NT2/D1 (cell line): ENCODE results near the gene YIF1A.

ENCODE experiments used
- SUZ12 ChIP-seq: IDR thresholded peaks from 2 replicates; pipeline ENCODE4 v1.6.1; 2011; ENCODE audit not compliant: insufficient read length, insufficient read depth; ENCODE audit errors: extremely low read depth
- YY1 ChIP-seq: IDR thresholded peaks from 2 replicates; pipeline ENCODE4 v1.6.1; 2011; ENCODE audit not compliant: insufficient read length, insufficient read depth
- ZNF274 ChIP-seq: IDR thresholded peaks from 2 replicates; pipeline ENCODE4 v1.6.1; 2011; ENCODE audit warnings: mild to moderate bottlenecking, low read depth, low read length

DNA sequence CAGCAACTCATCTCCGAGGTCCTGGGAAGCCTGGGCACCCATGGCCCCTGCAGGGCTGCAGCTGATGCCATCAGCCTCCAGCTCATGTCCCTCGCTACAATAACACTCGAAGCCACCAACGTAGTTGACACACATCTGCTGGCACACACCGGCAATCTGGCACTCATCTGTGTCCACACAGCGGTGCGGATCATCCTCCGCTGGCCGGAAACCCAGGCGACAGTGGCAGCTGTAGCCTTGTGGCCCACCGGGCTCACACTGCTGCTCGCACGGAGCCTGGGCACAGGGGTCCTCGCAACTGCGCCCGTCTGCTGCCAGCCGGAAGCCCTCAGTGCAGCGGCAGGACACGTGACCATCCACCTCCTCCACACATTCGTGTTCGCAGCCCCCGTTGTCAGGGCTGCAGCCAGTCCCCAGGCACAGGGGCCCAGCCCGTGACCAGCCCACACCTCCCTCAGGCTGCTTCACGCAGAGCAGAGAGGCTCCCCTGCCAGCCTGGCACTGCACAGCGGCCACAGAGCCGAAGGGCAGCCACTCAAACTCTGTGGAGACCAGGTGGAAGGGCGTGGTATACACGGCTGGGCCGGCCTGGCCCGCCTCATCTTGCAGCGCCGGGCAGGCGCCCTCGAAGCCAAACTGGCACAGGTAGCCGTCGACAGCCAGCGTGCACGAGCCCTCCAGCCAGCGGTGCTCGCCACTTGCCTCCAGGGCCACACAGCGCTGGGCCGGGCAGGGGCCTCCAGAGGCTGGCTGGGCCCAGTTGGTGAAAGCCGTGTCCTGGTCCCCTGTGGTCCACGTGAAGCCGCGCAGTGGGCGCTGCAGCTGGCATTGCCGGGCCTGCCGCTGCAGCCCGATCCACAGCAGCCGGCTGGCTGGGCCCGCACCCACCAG lies 27.2 kb upstream of the YIF1A start:
- TF ChIP-seq SUZ12 (no peak), ZNF274 (no peak), YY1 (no peak)
